Activated CD8-positive, alpha-beta memory T cell treated with anti-CD3 and anti-CD28 coated beads for 4 hours (primary cell): ENCODE results near the gene FUT7.
"Not testable (repeated sequence)": the region's sequence is repeated elsewhere in the genome, so short reads cannot be mapped to it uniquely, and the experiment has no call there.

Experiments used
- DNase-seq, 2 donors: peaks; one replicate each; pipeline ENCODE4 v3.0.0-alpha.2; 2020; ENCODE audit warnings: low read depth in 2 of 2

FUT7 gene

GRCh38 chr9:137017791-137018497, 13.9 kb downstream of the FUT7 start:
- no peak for DNase-seq

- DNase-seq = no peak
Observed at GRCh38 chr9:137017071-137017470, 14.8 kb downstream of the FUT7 start.

GRCh38 chr9:137016436-137016835, 15.5 kb downstream of the FUT7 start:
- DNase-seq = no peak

GRCh38 chr9:137015976-137016375, 15.9 kb downstream of the FUT7 start:
- no peak for DNase-seq

GRCh38 chr9:137015540-137015930, 16.4 kb downstream of the FUT7 start:
- no peak for DNase-seq

- DNase-seq = no peak
Observed at GRCh38 chr9:137014776-137015539, 16.9 kb downstream of the FUT7 start.

- DNase-seq = no peak
Observed at GRCh38 chr9:137014166-137014565, 17.7 kb downstream of the FUT7 start.

- no peak for DNase-seq
Observed at GRCh38 chr9:137013571-137013940, 18.3 kb downstream of the FUT7 start.

GRCh38 chr9:137012694-137013570, 19.0 kb downstream of the FUT7 start:
- no peak for DNase-seq

GRCh38 chr9:137011907-137012675, 19.8 kb downstream of the FUT7 start:
- DNase-seq = no peak

GRCh38 chr9:137011156-137011555, 20.7 kb downstream of the FUT7 start:
- DNase-seq = no peak

GRCh38 chr9:137009938-137010732, 21.8 kb downstream of the FUT7 start:
- no peak for DNase-seq

- no peak for DNase-seq
Observed at GRCh38 chr9:137009217-137009616, 22.7 kb downstream of the FUT7 start.

GRCh38 chr9:137008312-137008711, 23.6 kb downstream of the FUT7 start:
- DNase-seq = no peak

- no peak for DNase-seq
Observed at GRCh38 chr9:137007816-137008270, 24.0 kb downstream of the FUT7 start.

GRCh38 chr9:137007108-137007815, 24.6 kb downstream of the FUT7 start:
- DNase-seq = no peak

GRCh38 chr9:137006116-137007003, 25.5 kb downstream of the FUT7 start:
- DNase-seq = no peak

- DNase-seq = not testable (repeated sequence)
Observed at GRCh38 chr9:137004285-137004684, 27.6 kb downstream of the FUT7 start.

GRCh38 chr9:137002646-137003041, 29.2 kb downstream of the FUT7 start:
- no peak for DNase-seq
